ENCODE results near the gene RBM39.

DNA sequence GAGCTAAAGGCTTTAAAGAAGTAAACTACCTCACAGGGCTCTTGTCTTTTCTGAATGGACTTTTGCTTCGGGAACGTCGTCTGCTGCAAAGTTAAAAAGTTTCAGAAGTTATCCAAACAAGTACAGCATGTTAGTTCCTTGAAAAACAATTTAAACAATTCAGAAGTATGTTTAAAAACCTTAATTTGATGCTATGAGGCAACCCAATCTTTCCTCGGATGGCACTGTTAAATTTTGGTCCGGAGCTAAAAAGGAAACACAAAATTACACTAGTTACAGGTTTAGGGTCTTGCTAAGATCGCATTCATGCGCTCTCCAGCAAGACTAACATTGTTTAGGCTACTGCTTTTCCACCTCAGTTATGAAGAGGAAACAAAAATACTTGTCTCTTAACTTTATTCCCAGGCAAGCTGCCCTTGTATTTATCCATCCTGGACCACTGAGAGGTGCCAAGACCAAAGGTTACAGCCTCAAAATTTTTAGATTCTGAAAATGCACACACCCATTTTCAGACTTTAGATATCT is 12.7 kb downstream of the RBM39 start:
- no peak for TF ChIP-seq USF1 (IDR thresholded peaks at IDR 0.05; ENCODE audit: borderline replicate concordance, low read depth)
- TF ChIP-seq EZH2phosphoT487 (IDR thresholded peaks at IDR 0.05; ENCODE audit: borderline replicate concordance, low read depth) = no peak
- TF ChIP-seq, protein P1, sequence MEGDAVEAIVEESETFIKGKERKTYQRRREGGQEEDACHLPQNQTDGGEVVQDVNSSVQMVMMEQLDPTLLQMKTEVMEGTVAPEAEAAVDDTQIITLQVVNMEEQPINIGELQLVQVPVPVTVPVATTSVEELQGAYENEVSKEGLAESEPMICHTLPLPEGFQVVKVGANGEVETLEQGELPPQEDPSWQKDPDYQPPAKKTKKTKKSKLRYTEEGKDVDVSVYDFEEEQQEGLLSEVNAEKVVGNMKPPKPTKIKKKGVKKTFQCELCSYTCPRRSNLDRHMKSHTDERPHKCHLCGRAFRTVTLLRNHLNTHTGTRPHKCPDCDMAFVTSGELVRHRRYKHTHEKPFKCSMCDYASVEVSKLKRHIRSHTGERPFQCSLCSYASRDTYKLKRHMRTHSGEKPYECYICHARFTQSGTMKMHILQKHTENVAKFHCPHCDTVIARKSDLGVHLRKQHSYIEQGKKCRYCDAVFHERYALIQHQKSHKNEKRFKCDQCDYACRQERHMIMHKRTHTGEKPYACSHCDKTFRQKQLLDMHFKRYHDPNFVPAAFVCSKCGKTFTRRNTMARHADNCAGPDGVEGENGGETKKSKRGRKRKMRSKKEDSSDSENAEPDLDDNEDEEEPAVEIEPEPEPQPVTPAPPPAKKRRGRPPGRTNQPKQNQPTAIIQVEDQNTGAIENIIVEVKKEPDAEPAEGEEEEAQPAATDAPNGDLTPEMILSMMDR (IDR thresholded peaks at IDR 0.05) = no peak
- no peak for TF ChIP-seq YY1 (IDR thresholded peaks at IDR 0.05; ENCODE audit: low read depth)
- no peak for TF ChIP-seq ELF1 (IDR thresholded peaks at IDR 0.05)
- TF ChIP-seq RCOR1 (IDR thresholded peaks at IDR 0.05; ENCODE audit: low read length) = no peak

All from SK-N-SH (cell line).